K562 (cell line): ENCODE data around the gene MAGEA1. TPM values are rescaled to one million over a fixed set of nuclear protein-coding genes. Genes with fewer than 3 reads are reported as not detected.

Experiments
- ATF7 ChIP-seq: fragments of 450-650 bp; IDR thresholded peaks from 2 replicates; pipeline ENCODE4 v1.7.1; 2014; ENCODE audit warnings: mild to moderate bottlenecking, moderate library complexity
- EGR1 ChIP-seq: fragments of 450-650 bp; conservative IDR thresholded peaks from 2 replicates; pipeline ENCODE4 v1.6.1; 2017; ENCODE audit warnings: mild to moderate bottlenecking
- JUN ChIP-seq, 2 experiments: sonication (generic) in 1 of 2; formaldehyde crosslinking in 1 of 2; IDR thresholded peaks; 2 replicates each; pipeline versions ENCODE4 v1.6.1 to v1.8.0; 2012 to 2022; ENCODE audit warnings: borderline replicate concordance in 2 of 2, mild to moderate bottlenecking in 2 of 2, improper control_type of control experiment in 1 of 2, low read depth in 1 of 2, low read length in 1 of 2, missing genetic modification reagents in 1 of 2
- JUND ChIP-seq, 2 experiments: IDR thresholded peaks; 2 replicates in 1 of 2; 3 replicates in 1 of 2; pipeline ENCODE4 v1.6.1; 2011; ENCODE audit warnings: borderline replicate concordance in 2 of 2, low read depth in 2 of 2, low read length in 2 of 2, improper control_type of control experiment in 1 of 2, missing biosample characterization in 1 of 2, missing genetic modification characterization in 1 of 2, missing genetic modification reagents in 1 of 2
- KLF1 ChIP-seq: fragments of 450-650 bp; IDR thresholded peaks from 2 replicates; pipeline ENCODE4 v1.6.1; 2016; ENCODE audit warnings: missing genetic modification characterization, missing compliant biosample characterization
- L3MBTL2 ChIP-seq: fragments of 450-650 bp; IDR thresholded peaks from 2 replicates; pipeline ENCODE4 v1.6.1; 2016; ENCODE audit warnings: mild to moderate bottlenecking, moderate library complexity
- NRF1 ChIP-seq, 2 experiments: fragments of 450-650 bp; IDR thresholded peaks in 1 of 2; conservative IDR thresholded peaks in 1 of 2; 2 replicates each; pipeline ENCODE4 v1.6.1; 2014; ENCODE audit warnings: mild to moderate bottlenecking in 2 of 2
- SMARCE1 ChIP-seq: fragments of 450-650 bp; IDR thresholded peaks from 2 replicates; pipeline ENCODE4 v1.7.1; 2016; ENCODE audit warnings: mild to moderate bottlenecking
- TBL1XR1 ChIP-seq, 2 experiments: IDR thresholded peaks; 2 replicates each; pipeline ENCODE4 v1.6.1; 2012; ENCODE audit warnings: improper control_type of control experiment in 2 of 2, low read length in 2 of 2, mild to moderate bottlenecking in 1 of 2
- TEAD4 ChIP-seq, 2 experiments: sonication (generic) in 1 of 2; formaldehyde crosslinking in 1 of 2; IDR thresholded peaks; 2 replicates each; pipeline versions ENCODE4 v1.6.1 to v1.8.0; 2012 to 2022; ENCODE audit warnings: borderline replicate concordance in 1 of 2, inconsistent platforms in 1 of 2, low read length in 1 of 2, mild to moderate bottlenecking in 1 of 2, missing genetic modification reagents in 1 of 2
- THRAP3 ChIP-seq: fragments of 450-650 bp; IDR thresholded peaks from 2 replicates; pipeline ENCODE4 v1.6.1; 2016; ENCODE audit warnings: mild to moderate bottlenecking, inconsistent platforms, borderline replicate concordance
- XRCC4 ChIP-seq: IDR thresholded peaks from one replicate; pipeline ENCODE4 v1.6.1; 2011; ENCODE audit not compliant: insufficient read depth, insufficient read length; ENCODE audit errors: extremely low read depth
- ZNF124 ChIP-seq: sonication (generic); formaldehyde crosslinking; IDR thresholded peaks from 2 replicates; pipeline ENCODE4 v1.8.1; 2022; ENCODE audit warnings: missing genetic modification reagents
- ZNF668 ChIP-seq: fragments of 250-450 bp; sonication (Bioruptor Pico); IDR thresholded peaks from 2 replicates; pipeline ENCODE4 v1.8.0; 2022; ENCODE audit warnings: mild to moderate bottlenecking, inconsistent platforms
- polyA plus RNA-seq, 8 experiments: library from polyadenylated mRNA; depleted of rRNA in 4 of 8; stranded (reverse) in 5 of 8; unstranded in 3 of 8; fragments of >200 nt; fragmentation: Nextera tagmentation in 2 of 8; fragmentation: Illumina TruSeq in 1 of 8; extraction: Ambion mirVana in 2 of 8; extraction: Trizol in 1 of 8; gene quantifications; 2 replicates each; pipeline versions ENCODE4 v1.2.1 to v1.2.3, GENCODE V29; 2011 to 2014; ENCODE audit warnings: inconsistent platforms in 1 of 8, missing spikeins in 1 of 8
- total RNA-seq, 7 experiments: library from RNA; depleted of rRNA in 6 of 7; stranded (reverse); fragments of >200 nt in 6 of 7; fragmentation: Illumina TruSeq in 2 of 7; extraction: Trizol in 2 of 7; gene quantifications; 2 replicates each; pipeline versions ENCODE4 v1.2.1 to v1.2.3, GENCODE V29; 2011 to 2021; ENCODE audit warnings: low replicate concordance in 1 of 7
- TF ChIP-seq, protein P1 (sequence below): fragments of 450-650 bp; IDR thresholded peaks from 2 replicates; pipeline ENCODE4 v1.6.1; 2018; ENCODE audit not compliant: partially characterized antibody
- TF ChIP-seq, protein P2 (sequence below): sonication (generic); formaldehyde crosslinking; IDR thresholded peaks from 2 replicates; pipeline ENCODE4 v1.8.0; 2022; ENCODE audit warnings: mild to moderate bottlenecking, missing genetic modification reagents, borderline replicate concordance
- TF ChIP-seq, protein P3 (sequence below): fragments of 200-800 bp; sonication (Bioruptor generic); IDR thresholded peaks from 2 replicates; pipeline ENCODE4 v1.6.1; 2017; ENCODE audit warnings: missing genetic modification characterization, missing compliant biosample characterization

MAGEA1 gene
- total and polyA plus RNA-seq, 9 of the 15 experiments (the other 6 are each of a cell fraction or from before 2014, with no cell fraction given) = 10.2 to 57.9 (median 44.1) TPM

DNA sequence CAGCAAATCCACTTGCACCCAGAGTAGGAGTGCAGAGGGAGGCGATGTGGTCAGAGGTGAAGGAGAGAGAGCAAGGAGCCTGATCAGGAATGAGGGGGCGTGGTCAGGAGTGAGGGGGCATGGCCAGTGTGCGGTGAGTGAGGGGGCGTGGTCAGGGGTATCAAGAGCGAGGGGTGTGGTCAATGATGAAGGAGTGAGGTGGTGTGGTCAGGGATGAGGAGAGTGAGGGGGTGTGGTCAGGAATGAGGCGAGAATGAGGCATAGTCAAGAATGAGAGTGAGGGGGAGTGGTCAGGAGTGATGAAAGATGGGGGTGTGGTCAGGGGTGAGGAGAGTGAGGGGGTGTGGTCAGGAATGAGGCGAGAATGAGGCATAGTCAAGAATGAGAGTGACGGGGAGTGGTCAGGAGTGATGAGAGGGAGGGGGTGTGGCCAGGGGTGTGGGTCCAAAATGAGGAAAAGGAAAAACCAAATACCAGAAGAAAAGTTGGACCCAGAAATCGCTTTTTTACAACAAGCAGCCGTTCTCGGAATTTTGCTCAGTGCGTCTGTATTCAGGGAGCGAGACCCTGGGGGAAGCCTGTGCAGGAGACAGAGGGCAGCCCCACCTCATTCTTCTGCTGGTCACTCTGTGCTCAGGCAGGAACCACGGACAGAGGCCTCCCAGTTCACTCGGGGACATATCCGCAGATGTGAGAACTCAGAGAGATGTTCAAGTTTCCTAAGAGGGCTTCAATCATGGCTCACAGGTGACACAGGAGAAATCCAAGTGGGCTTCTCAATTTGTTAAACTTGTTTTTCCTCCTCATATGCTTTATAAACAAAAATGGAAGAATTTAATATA, 47.5 kb downstream of the MAGEA1 start (continued):
- TF ChIP-seq, protein P1, sequence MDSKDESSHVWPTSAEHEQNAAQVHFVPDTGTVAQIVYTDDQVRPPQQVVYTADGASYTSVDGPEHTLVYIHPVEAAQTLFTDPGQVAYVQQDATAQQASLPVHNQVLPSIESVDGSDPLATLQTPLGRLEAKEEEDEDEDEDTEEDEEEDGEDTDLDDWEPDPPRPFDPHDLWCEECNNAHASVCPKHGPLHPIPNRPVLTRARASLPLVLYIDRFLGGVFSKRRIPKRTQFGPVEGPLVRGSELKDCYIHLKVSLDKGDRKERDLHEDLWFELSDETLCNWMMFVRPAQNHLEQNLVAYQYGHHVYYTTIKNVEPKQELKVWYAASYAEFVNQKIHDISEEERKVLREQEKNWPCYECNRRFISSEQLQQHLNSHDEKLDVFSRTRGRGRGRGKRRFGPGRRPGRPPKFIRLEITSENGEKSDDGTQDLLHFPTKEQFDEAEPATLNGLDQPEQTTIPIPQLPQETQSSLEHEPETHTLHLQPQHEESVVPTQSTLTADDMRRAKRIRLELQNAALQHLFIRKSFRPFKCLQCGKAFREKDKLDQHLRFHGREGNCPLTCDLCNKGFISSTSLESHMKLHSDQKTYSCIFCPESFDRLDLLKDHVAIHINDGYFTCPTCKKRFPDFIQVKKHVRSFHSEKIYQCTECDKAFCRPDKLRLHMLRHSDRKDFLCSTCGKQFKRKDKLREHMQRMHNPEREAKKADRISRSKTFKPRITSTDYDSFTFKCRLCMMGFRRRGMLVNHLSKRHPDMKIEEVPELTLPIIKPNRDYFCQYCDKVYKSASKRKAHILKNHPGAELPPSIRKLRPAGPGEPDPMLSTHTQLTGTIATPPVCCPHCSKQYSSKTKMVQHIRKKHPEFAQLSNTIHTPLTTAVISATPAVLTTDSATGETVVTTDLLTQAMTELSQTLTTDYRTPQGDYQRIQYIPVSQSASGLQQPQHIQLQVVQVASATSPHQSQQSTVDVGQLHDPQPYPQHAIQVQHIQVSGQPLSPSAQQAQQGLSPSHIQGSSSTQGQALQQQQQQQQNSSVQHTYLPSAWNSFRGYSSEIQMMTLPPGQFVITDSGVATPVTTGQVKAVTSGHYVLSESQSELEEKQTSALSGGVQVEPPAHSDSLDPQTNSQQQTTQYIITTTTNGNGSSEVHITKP = peak; percentile 41
- peak; percentile 62; the same call in 1 of the 2 replicates for TF ChIP-seq KLF1
- TF ChIP-seq JUN (IDR thresholded peaks at IDR 0.05; ENCODE audit: borderline replicate concordance, low read depth, low read length) = peak; percentile 24; the same call in 1 of the 2 replicates
- no peak for TF ChIP-seq JUN (CRISPR knock-in tag; IDR thresholded peaks at IDR 0.05; ENCODE audit: borderline replicate concordance)
- 0 out of 2 replicates have a peak, but pooled peaks have one; percentile 20 for TF ChIP-seq SMARCE1
- TF ChIP-seq EGR1 = peak; percentile 89
- 0 out of 2 replicates have a peak, but pooled peaks have one; percentile 14 for TF ChIP-seq L3MBTL2
- no peak for TF ChIP-seq THRAP3
- TF ChIP-seq TEAD4 (IDR thresholded peaks at IDR 0.05; ENCODE audit: low read length) = peak; percentile 6
- no peak for TF ChIP-seq TEAD4 (CRISPR knock-in tag; IDR thresholded peaks at IDR 0.05; ENCODE audit: borderline replicate concordance)
- TF ChIP-seq, protein P2, sequence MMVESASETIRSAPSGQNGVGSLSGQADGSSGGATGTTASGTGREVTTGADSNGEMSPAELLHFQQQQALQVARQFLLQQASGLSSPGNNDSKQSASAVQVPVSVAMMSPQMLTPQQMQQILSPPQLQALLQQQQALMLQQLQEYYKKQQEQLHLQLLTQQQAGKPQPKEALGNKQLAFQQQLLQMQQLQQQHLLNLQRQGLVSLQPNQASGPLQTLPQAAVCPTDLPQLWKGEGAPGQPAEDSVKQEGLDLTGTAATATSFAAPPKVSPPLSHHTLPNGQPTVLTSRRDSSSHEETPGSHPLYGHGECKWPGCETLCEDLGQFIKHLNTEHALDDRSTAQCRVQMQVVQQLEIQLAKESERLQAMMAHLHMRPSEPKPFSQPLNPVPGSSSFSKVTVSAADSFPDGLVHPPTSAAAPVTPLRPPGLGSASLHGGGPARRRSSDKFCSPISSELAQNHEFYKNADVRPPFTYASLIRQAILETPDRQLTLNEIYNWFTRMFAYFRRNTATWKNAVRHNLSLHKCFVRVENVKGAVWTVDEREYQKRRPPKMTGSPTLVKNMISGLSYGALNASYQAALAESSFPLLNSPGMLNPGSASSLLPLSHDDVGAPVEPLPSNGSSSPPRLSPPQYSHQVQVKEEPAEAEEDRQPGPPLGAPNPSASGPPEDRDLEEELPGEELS (CRISPR knock-in tag) = no peak
- no peak for TF ChIP-seq XRCC4
- no peak for TF ChIP-seq ZNF668 (CRISPR knock-in tag)
- no peak for TF ChIP-seq TBL1XR1 (IDR thresholded peaks at IDR 0.05; ENCODE audit: low read length in 2 of 2)
- TF ChIP-seq ZNF124 (CRISPR knock-in tag) = no peak
- TF ChIP-seq ATF7 = peak; percentile 63; the same call in 1 of the 2 replicates
- TF ChIP-seq NRF1 (conservative IDR thresholded peaks at IDR 0.05 in 1 of 2, IDR thresholded peaks at IDR 0.05 in 1 of 2) = peak; percentile 48 to 55
- TF ChIP-seq JUND (IDR thresholded peaks at IDR 0.05; ENCODE audit: borderline replicate concordance, low read depth, low read length) = peak; percentile 16; the same call in 1 of the 2 replicates
- peak; percentile 32; the same call in 1 of the 3 replicates for TF ChIP-seq JUND (tag; IDR thresholded peaks at IDR 0.05; ENCODE audit: borderline replicate concordance, low read depth, low read length)
- TF ChIP-seq, protein P3, sequence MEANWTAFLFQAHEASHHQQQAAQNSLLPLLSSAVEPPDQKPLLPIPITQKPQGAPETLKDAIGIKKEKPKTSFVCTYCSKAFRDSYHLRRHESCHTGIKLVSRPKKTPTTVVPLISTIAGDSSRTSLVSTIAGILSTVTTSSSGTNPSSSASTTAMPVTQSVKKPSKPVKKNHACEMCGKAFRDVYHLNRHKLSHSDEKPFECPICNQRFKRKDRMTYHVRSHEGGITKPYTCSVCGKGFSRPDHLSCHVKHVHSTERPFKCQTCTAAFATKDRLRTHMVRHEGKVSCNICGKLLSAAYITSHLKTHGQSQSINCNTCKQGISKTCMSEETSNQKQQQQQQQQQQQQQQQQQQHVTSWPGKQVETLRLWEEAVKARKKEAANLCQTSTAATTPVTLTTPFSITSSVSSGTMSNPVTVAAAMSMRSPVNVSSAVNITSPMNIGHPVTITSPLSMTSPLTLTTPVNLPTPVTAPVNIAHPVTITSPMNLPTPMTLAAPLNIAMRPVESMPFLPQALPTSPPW (CRISPR knock-in tag) = peak; percentile 55; the same call in 1 of the 2 replicates
